SH-SY5Y (cell line): ENCODE measurements around the gene DCLRE1C.

Experiments
- GATA2 ChIP-seq: IDR thresholded peaks from 2 replicates; pipeline ENCODE4 v1.6.1; 2011; ENCODE audit warnings: mild to moderate bottlenecking, low read depth, low read length
- GATA3 ChIP-seq: IDR thresholded peaks from 2 replicates; pipeline ENCODE4 v1.6.1; 2011; ENCODE audit warnings: low read depth, mild to moderate bottlenecking, low read length, moderate library complexity

GRCh38 chr10:14860791-14861190 is 93.1 kb downstream of the DCLRE1C start:
- TF ChIP-seq GATA2 (no peak), GATA3 (no peak)
